ENCODE measurements around the gene KCTD4.
"Not testable (repeated sequence)": the region's sequence is repeated elsewhere in the genome, so short reads cannot be mapped to it uniquely, and the experiment has no call there.

KCTD4 gene

DNA sequence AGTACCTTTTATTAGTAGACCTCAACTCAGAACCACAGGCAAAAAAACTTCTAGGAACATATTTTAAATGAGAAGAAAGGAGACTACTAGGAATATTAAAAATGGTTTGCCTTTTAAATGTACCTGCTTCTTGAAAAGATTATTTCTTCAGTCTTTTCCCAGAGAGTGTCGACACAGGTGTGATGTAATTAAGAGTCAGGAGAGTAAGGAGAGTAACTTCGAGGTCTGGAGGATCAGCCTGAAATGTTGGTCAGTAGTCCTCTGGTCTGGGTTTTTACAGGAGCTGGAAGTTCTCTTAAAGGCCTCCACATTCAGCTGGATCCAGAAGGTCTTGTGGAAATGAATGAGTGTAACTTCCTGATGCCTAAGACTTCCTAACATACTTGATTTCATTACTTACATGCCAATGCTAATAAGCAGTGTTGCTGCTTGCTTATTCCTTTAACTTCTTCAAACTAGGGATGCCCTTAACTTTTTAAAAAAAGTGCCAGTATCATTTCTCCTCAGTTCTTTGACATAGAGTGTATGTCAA, at the start of gene KCTD4:
Gene KCTD4, minus strand, starts transcription at position 345 of the 532 bp plus-strand sequence. CDS start 6,478 bp downstream, outside the sequence.
- DNase-seq = no peak

DNA sequence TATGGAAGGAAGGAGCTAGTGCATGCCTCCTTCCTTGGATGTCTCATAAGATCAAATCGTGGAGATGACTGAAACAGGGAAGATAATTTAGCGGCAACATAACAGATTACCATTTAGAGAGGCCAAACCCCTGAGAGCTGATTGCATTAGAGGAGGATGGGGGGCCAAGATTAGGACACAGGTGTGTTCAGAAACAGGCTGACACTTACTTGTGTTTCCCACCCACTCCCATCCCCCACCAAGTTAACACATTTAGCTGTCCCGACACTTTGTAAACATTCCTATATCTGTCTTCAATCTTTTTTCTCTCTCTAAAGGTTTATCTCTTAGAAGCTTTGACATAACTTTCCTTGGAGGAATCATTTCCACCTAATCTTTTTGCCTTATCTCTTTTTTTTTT, 48.8 kb upstream of the KCTD4 start:
- no peak for DNase-seq

DNA sequence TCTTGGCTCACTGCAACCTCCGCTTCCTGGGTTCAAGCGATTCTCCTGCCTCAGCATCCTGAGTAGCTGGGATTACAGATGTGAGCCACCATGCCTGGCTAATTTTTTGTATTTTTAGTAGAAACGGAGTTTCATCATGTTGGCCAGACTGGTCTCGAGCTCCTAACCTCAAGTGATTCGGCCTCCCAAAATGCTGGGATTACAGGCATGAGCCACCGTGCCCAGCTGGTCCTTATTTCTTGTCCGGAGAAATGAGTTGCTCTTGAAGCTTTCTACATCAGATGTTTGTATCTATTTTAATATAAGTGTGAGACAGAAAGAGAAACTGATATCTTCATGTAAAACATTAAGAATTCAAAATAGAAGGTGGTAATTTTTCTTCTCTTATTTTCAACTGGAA, 43.9 kb upstream of the KCTD4 start:
- not testable (repeated sequence) for DNase-seq

DNA sequence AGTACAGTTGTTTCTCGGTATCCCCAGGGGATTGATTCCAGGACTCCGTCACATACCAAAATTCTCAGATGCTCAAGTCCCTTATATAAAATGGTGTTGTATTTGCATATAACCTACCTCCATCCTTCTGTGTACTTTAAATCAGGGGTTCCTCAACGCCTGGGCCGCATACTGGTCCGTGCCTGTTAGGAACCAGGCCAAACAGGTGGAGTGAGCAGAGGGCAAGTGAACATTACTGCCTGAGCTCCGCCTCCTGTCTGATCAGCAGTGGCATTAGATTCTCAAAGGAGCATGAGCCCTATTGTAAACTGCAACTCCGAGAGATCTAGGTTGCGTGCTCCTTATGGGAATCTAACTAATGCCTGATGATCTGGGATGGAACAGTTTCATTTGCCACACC, 42.2 kb upstream of the KCTD4 start:
- no peak for DNase-seq

GRCh38 chr13:45242524-45242923, 41.7 kb upstream of the KCTD4 start:
- no peak for DNase-seq

DNA sequence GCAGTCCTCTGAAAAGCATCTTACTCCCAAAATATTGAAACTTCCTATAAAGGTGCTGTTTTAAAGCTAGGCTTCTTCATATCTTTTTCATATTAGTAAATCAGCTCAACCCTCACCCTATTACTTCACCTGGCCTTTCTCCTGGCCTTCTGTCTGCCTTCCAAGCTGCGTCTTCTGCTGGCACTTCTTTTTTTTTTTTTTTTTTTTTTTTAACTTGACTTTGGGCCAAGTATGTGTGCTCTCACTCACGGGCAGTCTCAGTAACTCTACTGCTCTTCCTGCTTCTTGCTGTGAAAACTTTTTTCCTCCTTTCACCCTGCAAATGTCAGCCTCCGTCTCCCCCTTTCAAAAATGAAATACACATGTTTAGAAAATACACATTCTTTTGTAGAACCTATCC, 41.2 kb upstream of the KCTD4 start:
- no peak for DNase-seq

- no peak for DNase-seq
Observed at GRCh38 chr13:45240143-45240542, 39.3 kb upstream of the KCTD4 start.

GRCh38 chr13:45238945-45239795, 38.3 kb upstream of the KCTD4 start:
- no peak for DNase-seq

GRCh38 chr13:45232591-45232990, 31.7 kb upstream of the KCTD4 start:
- no peak for DNase-seq

- no peak for DNase-seq
Observed at GRCh38 chr13:45231722-45232121, 30.9 kb upstream of the KCTD4 start.

- no peak for DNase-seq
Observed at GRCh38 chr13:45231305-45231704, 30.5 kb upstream of the KCTD4 start.

DNA sequence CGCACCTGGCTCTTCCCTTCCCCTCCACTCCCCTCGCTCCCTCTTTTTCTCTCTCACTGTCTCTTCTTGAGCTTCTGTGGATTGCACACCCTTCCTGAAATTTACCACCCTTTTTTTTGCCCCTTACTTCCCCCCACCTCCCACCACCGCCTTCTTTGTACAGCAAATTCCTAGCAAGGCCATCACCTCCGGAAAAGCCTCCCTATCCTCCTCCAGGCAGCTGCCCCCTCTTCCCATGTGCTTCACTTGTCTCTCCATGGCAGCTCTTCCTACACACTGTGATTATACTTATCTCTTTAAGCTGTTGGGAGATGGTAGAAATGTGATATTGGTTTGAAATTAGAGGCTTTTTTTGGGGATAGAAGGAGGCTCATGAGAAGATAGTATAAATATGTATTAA, 28.3 kb upstream of the KCTD4 start:
- DNase-seq = no peak

DNA sequence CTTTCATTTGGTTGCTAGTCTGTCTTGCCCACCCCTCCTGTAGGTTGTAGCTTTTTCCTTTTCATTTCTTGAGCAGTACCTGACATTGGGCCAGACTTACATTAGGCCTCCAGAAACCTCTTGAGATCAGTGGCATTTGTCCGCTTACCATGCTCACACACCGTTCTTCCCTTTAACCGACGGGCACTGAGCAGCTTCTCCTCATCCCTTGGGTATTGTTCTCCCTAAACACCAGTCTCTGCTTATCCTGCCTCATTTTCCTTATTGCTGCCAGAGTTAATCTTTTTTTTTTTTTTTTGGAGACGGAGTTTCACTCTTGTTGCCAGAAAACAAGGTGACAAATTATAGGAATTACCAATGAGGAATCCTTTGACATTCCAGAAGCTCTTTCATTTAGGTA, 27.2 kb upstream of the KCTD4 start:
- no peak for DNase-seq

GRCh38 chr13:45226024-45226423, 25.2 kb upstream of the KCTD4 start:
- DNase-seq = no peak

DNA sequence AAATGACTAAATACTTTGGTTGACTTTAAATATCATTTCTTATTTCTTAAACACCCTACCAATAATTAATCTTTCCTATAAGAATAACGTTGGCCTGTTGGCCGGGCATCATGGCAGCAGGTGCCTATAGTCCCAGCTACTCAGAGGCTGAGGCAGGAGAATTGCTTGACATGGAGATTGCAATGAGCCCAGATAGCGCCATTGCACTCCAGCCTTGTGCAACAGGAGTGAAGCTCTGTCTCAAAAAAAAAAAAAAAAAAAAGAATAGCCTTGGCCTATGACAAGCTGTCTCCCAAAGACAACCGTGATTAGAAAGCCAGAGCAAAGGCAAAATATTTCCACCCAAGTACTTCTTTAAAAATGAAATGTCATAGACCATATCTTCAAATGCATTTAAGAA, 24.5 kb upstream of the KCTD4 start:
- no peak for DNase-seq

DNA sequence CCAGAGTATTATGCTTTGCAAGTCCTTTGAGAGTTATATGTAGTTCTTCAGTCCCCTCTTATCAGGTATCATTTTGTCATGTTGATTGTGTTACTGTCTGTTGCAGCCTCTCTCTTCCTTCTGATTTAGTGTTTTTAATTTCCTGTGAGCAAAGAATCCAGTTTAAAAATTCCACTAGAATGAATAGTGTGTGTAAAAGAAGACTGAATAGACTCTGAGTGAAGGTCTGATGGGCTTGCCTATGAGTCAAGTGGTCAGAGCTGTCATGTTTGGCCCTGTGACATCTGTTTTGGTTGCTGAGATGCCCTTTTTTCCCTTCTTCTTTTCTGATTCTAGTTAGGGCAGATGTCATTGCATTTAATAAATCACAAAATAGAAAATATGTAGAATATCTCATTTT, 23.3 kb upstream of the KCTD4 start:
- DNase-seq = no peak

GRCh38 chr13:45222919-45223318, 22.1 kb upstream of the KCTD4 start:
- DNase-seq = no peak

- DNase-seq = no peak
Observed at GRCh38 chr13:45222516-45222915, 21.7 kb upstream of the KCTD4 start.

DNA sequence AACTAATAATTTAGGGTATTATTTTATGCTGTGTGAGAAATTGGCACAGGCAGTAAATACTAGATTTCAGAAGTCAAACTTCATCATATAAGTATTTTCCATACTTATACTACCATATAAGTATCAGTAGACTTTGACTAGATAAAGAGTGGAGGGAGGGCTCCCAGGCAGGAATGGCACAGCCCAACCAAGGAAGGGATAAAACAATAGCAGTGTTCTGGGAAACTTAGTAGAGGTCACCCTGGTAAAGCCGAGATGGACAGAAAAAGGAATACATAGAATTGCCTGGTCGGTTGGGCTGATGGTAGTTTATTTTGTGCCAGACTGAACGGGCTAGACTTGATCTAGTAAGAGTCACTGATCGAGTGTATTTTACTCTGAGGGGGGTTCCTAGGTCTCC, 19.6 kb upstream of the KCTD4 start:
- DNase-seq = no peak

- no peak for DNase-seq
Observed at GRCh38 chr13:45219938-45220375, 19.1 kb upstream of the KCTD4 start.

GRCh38 chr13:45219123-45219891, 18.5 kb upstream of the KCTD4 start:
- no peak for DNase-seq

- DNase-seq = no peak
Observed at GRCh38 chr13:45218689-45219088, 17.8 kb upstream of the KCTD4 start.

DNA sequence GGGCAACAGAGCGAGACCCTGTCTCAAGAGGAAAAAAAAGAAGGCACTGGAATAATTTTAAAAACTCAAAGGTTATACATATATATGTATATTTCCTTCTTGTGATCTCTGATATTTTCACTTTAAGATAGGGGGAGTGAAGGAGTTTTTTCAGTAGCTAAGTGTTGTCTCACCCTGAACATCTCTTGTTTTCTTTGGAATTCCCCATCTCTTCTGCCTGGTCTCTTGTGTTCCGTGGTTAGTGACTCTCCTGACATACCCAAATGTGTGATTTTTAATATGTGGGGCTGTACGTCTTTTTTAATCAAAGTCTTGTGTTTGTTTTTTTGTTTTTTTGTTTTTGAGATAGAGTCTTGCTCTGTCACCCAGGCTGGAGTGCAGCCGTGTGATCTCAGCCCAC, 15.3 kb upstream of the KCTD4 start:
- no peak for DNase-seq

Data from cortex of kidney (tissue), 1 donor.